Mesodermal cell (in vitro differentiated cells): ENCODE data around the gene UPF2.
A peak's percentile ranks its signal among the peaks of the same experiment; 100 is the strongest.

Experiments
- H3K27ac ChIP-seq: 2 replicates; pipeline ENCODE4 v1.7.0; 2013; ENCODE audit warnings: mild to moderate bottlenecking, low read depth, low read length, moderate library complexity; ENCODE audit not compliant: severe bottlenecking
- H3K36me3 ChIP-seq: 2 replicates; pipeline ENCODE4 v1.7.1; 2013; ENCODE audit warnings: mild to moderate bottlenecking, low read length, moderate library complexity; ENCODE audit not compliant: control insufficient read depth, insufficient read depth
- H3K4me1 ChIP-seq: one replicate; pipeline ENCODE4 v1.7.1; 2013; ENCODE audit warnings: mild to moderate bottlenecking, low read length; ENCODE audit not compliant: insufficient read depth, control insufficient read depth, poor library complexity, severe bottlenecking
- H3K4me3 ChIP-seq: 2 replicates; pipeline ENCODE4 v1.7.0; 2013; ENCODE audit warnings: low read length, control low read depth, mild to moderate bottlenecking; ENCODE audit not compliant: insufficient read depth, poor library complexity, severe bottlenecking; ENCODE audit errors: extremely low read depth
- H3K9me3 ChIP-seq: 2 replicates; pipeline ENCODE4 v1.7.1; 2013; ENCODE audit warnings: mild to moderate bottlenecking, low read length, moderate library complexity; ENCODE audit not compliant: control insufficient read depth
- WGBS, 2 experiments: methylation state at CpG; one replicate each; pipeline ENCODE4 v1.1.5; 2013; ENCODE audit warnings: missing lambda C conversion rate in 2 of 2; ENCODE audit not compliant: insufficient coverage in 2 of 2; 5-methylcytosine and 5-hydroxymethylcytosine counted together

UPF2 gene

DNA sequence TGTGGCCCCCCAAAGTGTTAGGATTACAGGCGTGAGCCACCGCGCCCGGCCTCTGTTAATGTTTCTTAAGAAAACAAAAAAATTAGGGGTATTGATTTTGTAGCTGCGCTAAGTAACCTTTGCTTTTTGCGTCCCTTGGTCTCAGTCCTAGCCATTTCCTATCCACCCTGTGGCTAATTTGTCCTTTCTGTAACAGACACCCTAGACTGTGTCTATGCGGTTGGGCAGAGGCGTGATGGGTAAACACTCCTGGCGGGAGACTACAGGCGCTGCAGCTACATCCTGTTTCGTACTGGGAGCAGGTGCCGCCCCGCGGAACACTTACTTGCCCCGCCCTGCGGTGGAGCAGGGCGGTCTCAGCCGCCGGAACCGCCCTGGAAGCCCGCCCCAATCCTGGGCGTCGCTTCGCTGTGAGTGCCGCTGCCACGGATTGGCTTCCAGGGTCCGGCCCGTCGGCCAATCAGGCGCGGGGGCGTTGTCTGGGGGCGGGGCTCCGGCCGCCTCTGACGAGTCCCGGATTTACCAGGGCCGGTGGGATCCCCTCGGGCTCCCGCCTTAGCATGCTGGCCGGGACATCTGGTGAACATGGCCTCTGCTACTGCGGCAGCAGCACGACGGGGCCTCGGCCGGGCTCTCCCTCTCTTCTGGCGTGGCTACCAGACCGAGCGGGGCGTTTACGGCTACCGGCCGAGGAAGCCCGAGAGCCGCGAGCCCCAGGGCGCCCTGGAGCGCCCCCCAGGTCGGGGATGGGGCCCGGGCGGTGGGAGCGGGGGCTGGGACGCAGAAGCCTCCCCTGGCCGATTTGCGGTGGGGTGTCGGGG lies 26.1 kb upstream of the UPF2 start, which contains the start of gene DHTKD1:
Gene DHTKD1, plus strand, starts transcription at position 506 of the 821 bp plus-strand sequence. Its CDS starts 80 bp downstream, at position 586.
- no peaks in the 10 kb centered on the region for H3K4me1 ChIP-seq
- H3K27ac ChIP-seq, result peak within 1 kb of the TSS; percentile 83
- no peaks in the 10 kb centered on the region for H3K36me3 ChIP-seq
- H3K9me3 ChIP-seq, result no peaks in the 10 kb centered on the region
- H3K4me3 ChIP-seq, result peak within 1 kb of the TSS; percentile 91
- WGBS, 2 experiments, result 3 to 8% methylated on average over 52 to 53 of the region's 66 CpGs

DNA sequence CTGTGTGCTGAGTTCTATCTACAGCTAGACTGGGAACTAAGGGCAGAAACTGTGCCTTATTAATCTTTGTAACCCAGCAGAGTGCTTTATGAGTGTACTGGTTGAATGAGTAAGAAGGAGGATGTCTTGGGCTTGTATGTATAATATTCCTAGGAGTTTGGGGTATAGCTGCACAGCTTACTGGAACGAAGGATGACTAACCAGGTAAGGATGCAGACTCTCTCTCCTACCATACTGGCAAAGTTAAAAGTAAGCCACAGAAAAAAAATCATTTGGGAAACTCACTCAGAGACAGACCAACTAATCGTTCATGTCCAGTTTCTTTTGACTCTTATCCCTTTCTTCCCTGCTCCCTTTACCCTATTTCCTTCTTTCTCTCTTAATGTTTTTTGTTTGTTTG lies 24.7 kb upstream of the UPF2 start:
- no peaks in the 10 kb centered on the region for H3K36me3 ChIP-seq
- H3K4me1 ChIP-seq, result no peaks in the 10 kb centered on the region
- 100% methylated on average over 1 of the region's 2 CpGs; no CpG with 5 or more reads in 1 of the 2 experiments for WGBS, 2 experiments
- H3K4me3 ChIP-seq, result no peak overlapping the region
- no peaks in the 10 kb centered on the region for H3K9me3 ChIP-seq
- no peak overlapping the region for H3K27ac ChIP-seq

DNA sequence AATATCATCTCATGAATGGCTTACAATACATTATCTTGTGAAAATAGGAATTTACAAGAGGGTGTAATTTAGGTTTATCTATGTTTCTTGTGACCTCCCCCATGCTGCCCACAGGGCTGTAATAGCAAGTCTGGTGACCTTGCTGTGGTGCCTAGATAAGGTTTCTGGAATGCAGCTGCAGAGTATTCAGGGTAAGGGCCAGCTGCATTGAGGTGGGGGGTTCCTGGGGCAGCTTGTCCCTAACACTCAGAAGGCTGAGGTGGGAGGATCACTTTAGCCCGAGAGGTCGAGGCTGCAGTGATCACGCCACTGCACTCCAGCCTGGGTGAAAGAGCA lies 20.8 kb upstream of the UPF2 start:
- Histone ChIP-seq H3K36me3 (no peaks in the 10 kb centered on the region), H3K4me3 (no peak overlapping the region), H3K9me3 (no peaks in the 10 kb centered on the region), H3K4me1 (no peaks in the 10 kb centered on the region), H3K27ac (no peak overlapping the region)
- WGBS, 2 experiments, result no CpG with 5 or more reads among the region's 3 CpGs

DNA sequence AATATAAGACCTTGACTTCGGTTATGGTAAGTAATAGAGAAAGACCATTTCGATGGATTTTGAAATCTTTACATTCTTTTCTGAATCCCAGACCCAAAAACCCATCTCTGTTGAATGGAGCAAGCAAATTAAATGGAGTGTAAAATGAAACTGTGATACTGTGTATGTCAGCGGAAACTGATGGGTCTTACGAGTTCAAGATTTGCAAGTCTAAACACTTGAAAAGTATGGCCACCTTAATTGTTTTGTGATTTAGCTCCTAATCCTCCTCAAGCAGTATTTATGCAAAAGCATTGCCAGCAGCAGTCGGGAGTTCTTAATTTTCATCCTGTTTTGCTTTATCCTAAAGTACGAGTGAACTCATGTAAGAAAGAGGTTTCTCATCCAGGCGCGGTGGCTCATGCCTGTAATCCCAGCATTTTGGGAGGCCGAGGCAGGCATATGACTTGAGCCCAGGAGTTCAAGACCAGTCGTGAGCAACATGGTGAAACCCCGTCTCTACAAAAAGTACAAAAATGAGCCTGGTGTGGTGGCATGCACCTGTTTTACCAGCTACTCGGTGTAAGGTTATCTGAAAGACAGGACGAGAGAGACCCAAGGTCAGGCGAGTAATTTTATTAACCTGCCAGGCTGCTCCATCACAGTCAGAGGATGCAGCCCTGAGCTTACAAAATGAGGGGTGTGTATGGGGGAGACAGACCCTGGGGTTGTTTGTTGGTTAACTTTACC lies 20.3 kb upstream of the UPF2 start:
- Histone ChIP-seq H3K4me1 (no peaks in the 10 kb centered on the region), H3K9me3 (no peaks in the 10 kb centered on the region), H3K36me3 (no peaks in the 10 kb centered on the region), H3K4me3 (no peak overlapping the region), H3K27ac (no peak overlapping the region)
- WGBS, 2 experiments, result 84 to 88% methylated on average over 9 to 12 of the region's 14 CpGs

DNA sequence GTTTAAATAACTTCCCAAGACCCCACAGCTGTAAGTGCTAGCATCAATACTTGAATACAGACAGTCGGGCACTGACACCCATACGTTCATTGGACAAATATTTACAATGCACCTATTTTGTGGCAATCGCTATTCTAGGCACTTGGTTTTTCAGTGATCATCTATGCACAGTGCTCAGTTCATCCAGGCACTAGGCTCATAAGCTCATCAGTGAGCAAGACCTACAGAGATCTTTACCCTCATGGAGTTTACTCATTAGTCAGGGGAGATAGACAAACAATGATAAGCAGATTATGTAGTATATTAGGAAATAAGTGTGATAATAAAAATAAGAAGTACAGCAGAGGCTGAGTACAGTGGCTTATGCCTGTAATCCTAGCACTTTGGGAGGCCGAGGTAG lies 18.5 kb upstream of the UPF2 start:
- no peaks in the 10 kb centered on the region for H3K9me3 ChIP-seq

DNA sequence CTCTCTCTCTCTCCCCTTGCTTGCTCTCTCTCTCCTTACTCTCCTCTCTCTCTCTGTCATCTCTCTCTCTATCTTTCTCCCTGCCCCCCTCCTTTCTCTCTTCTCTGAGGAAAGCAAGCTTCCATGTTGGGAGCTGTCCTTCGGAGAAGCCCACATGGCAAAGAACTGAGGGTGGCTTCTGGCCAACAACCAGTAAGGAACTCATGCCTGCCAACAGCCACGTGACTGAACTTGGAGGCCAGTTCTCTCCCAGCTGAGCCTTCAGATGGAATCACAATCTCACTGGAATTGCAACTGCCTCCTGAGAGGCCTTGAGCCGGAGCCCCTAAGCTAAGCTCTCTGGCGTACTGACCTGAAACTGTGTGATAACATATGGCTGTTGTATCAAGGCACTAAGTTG lies 14.1 kb upstream of the UPF2 start:
- WGBS, 2 experiments, result 0 to 67% methylated on average over 1 to 3 of the region's 4 CpGs
- no peak overlapping the region for H3K27ac ChIP-seq
- no peaks in the 10 kb centered on the region for H3K9me3 ChIP-seq
- no peaks in the 10 kb centered on the region for H3K4me1 ChIP-seq
- H3K36me3 ChIP-seq, result no peaks in the 10 kb centered on the region
- H3K4me3 ChIP-seq, result no peak overlapping the region

More for the DNA sequence above, 18.5 kb upstream of the UPF2 start:
- Histone ChIP-seq H3K4me1 (no peaks in the 10 kb centered on the region), H3K27ac (no peak overlapping the region), H3K36me3 (no peaks in the 10 kb centered on the region), H3K4me3 (no peak overlapping the region)
- 83 to 97% methylated on average over 3 of the region's 4 CpGs for WGBS, 2 experiments

DNA sequence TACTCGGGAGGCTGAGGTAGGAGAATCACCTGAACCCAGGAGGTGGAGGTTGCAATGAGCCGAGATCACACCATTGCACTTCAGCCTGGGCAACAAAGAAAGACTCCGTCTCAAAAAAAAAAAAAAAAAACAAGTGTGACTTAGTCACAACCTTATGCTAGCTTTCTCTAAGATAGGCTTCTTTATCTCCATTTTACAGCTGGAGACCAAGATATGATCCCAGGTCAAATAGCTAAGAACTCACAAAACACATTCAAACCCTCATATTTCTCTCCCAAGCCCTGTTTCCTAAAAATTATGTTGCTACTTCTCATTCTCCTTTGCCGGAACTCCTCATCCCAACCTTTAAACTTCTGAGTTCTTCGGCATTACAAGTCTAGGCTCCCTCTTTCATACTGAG lies 13.1 kb upstream of the UPF2 start:
- H3K4me1 ChIP-seq, result no peaks in the 10 kb centered on the region
- H3K36me3 ChIP-seq, result no peaks in the 10 kb centered on the region
- no peaks in the 10 kb centered on the region for H3K9me3 ChIP-seq
- no peak overlapping the region for H3K4me3 ChIP-seq
- 94 to 100% methylated on average over 1 to 2 of the region's 5 CpGs for WGBS, 2 experiments
- no peak overlapping the region for H3K27ac ChIP-seq

DNA sequence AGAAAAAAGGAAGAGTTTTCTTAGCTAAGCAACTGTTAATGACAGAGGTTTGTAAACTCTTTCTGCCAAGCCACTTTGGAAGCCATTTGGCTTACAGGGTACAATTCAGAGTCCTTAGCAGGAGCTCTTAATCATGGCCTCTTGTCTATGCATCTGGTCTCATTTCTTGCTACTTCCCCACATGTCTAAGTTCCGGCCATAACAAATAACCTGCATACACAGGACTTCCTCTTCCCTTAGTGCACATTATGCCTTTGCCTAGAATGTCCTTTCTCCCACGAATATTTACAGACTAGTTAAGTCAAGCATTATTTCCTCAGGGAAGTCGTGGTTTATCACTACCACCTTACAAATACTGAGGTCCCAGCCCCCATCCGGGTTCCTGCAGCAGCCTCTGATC lies 8.6 kb upstream of the UPF2 start:
- Histone ChIP-seq H3K27ac (no peak overlapping the region), H3K4me1 (no peaks in the 10 kb centered on the region), H3K9me3 (no peaks in the 10 kb centered on the region), H3K4me3 (no peak overlapping the region), H3K36me3 (no peaks in the 10 kb centered on the region)
- 82 to 94% methylated on average over 3 to 4 of the region's 4 CpGs for WGBS, 2 experiments

DNA sequence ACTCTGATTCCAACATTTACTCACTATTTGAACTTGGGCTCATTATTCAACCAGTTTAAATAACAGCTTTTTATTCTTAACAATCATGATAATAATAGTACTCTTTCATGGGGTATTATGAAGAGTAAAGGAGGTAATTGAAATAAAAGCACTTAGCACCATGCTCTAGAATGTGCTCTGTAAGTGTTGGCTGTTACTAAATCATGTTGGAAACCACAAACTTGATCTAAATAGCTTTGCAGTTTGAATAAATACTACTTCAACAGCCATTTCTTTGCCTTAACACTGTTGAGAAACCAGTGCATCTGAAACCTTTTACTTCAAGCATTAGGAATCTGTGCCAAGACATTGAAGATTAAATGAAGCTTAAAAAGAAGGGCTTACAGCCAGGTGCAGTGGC lies 7.9 kb upstream of the UPF2 start:
- H3K27ac ChIP-seq, result no peak overlapping the region
- H3K4me3 ChIP-seq, result no peak overlapping the region
- no peaks in the 10 kb centered on the region for H3K4me1 ChIP-seq
- no peaks in the 10 kb centered on the region for H3K9me3 ChIP-seq
- no peaks in the 10 kb centered on the region for H3K36me3 ChIP-seq

DNA sequence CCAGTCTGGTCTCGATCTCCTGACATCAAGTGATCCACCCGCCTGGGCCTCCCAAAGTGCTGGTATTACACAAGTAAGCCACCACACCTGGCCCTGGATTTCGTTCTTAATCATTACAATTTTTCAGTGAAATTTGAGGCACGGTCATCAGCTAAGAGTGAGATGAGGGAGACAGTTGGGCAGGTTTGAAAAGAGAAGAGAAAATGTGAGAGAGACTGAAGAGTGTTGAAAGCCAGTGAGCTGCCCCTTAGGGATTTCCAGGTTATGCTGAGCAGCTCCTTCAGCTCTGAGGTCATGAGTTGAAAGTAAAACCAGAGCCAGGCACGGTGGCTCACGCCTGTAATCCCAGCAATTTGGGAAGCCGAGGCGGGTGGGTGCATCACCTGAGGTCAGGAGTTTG lies 5.9 kb upstream of the UPF2 start:
- Histone ChIP-seq H3K9me3 (peaks cover 2% of the 10 kb centered on the region), H3K36me3 (no peaks in the 10 kb centered on the region), H3K27ac (no peak overlapping the region), H3K4me1 (no peaks in the 10 kb centered on the region), H3K4me3 (no peak overlapping the region)
- WGBS, 2 experiments, result 95 to 96% methylated on average over 6 to 7 of the region's 8 CpGs

DNA sequence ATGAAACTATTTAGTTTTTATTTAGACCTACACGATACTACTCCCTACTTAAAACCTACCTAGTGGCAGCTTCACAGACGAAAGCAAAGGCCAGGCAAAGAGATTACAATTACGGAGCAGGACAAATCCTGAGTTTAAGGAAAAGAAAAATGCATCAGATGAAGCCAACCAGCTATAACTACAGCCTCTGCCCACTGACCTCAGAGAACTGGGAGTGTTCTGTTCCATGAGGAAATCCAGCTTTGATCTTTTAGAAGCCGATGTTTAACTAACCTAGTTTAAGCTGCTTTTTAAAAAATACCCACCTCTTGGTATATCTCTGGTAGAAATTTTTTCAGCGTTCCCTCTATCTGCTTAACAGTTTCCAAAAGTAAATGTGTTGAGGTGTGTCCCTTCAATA lies 3.0 kb upstream of the UPF2 start:
- WGBS, 2 experiments, result 93 to 100% methylated on average over 1 to 2 of the region's 5 CpGs
- no peaks in the 10 kb centered on the region for H3K4me1 ChIP-seq
- H3K4me3 ChIP-seq, result no peak overlapping the region
- peaks cover 4% of the 10 kb centered on the region for H3K9me3 ChIP-seq
- no peak overlapping the region for H3K27ac ChIP-seq
- no peaks in the 10 kb centered on the region for H3K36me3 ChIP-seq
